Parathyroid adenoma (tissue), 2 donors: Measurements from ENCODE around the gene EXOC6.

Experiments used
- H2AFZ ChIP-seq: fragments of 300-600 bp; sonication (generic); one replicate; pipeline ENCODE4 v1.7.0; 2017; ENCODE audit warnings: antibody characterized with exemption, mild to moderate bottlenecking
- H3K27ac ChIP-seq: fragments of 300-600 bp; sonication (generic); one replicate; pipeline ENCODE4 v1.7.0; 2017
- H3K27me3 ChIP-seq: fragments of 300-600 bp; sonication (generic); one replicate; pipeline ENCODE4 v1.7.0; 2017; ENCODE audit warnings: low read length; ENCODE audit not compliant: control insufficient read depth, insufficient read depth
- H3K36me3 ChIP-seq: fragments of 300-600 bp; sonication (generic); one replicate; pipeline ENCODE4 v1.7.0; 2017; ENCODE audit warnings: low read length; ENCODE audit not compliant: control insufficient read depth, insufficient read depth
- H3K4me1 ChIP-seq: fragments of 300-600 bp; sonication (generic); one replicate; pipeline ENCODE4 v1.7.0; 2017; ENCODE audit warnings: control low read depth
- H3K4me2 ChIP-seq: fragments of 300-600 bp; sonication (generic); one replicate; pipeline ENCODE4 v1.7.0; 2017; ENCODE audit warnings: low read length
- H3K4me3 ChIP-seq: fragments of 300-600 bp; sonication (generic); one replicate; pipeline ENCODE4 v1.7.0; 2017; ENCODE audit warnings: low read depth, low read length
- H3K79me2 ChIP-seq: fragments of 300-600 bp; sonication (generic); one replicate; pipeline ENCODE4 v1.7.0; 2017; ENCODE audit warnings: control low read depth
- H3K9ac ChIP-seq: fragments of 300-600 bp; sonication (generic); one replicate; pipeline ENCODE4 v1.7.0; 2017; ENCODE audit warnings: mild to moderate bottlenecking
- H3K9me3 ChIP-seq: fragments of 300-600 bp; sonication (generic); one replicate; pipeline ENCODE4 v1.7.0; 2017; ENCODE audit warnings: low read length; ENCODE audit not compliant: control insufficient read depth
- TF ChIP-seq, protein P1 (sequence below): fragments of 300-600 bp; sonication (generic); IDR thresholded peaks from one replicate; pipeline ENCODE4 v1.7.0; 2017; ENCODE audit warnings: antibody characterized with exemption, mild to moderate bottlenecking
- donor health status: primary hyperparathyroidism.

EXOC6 gene

DNA sequence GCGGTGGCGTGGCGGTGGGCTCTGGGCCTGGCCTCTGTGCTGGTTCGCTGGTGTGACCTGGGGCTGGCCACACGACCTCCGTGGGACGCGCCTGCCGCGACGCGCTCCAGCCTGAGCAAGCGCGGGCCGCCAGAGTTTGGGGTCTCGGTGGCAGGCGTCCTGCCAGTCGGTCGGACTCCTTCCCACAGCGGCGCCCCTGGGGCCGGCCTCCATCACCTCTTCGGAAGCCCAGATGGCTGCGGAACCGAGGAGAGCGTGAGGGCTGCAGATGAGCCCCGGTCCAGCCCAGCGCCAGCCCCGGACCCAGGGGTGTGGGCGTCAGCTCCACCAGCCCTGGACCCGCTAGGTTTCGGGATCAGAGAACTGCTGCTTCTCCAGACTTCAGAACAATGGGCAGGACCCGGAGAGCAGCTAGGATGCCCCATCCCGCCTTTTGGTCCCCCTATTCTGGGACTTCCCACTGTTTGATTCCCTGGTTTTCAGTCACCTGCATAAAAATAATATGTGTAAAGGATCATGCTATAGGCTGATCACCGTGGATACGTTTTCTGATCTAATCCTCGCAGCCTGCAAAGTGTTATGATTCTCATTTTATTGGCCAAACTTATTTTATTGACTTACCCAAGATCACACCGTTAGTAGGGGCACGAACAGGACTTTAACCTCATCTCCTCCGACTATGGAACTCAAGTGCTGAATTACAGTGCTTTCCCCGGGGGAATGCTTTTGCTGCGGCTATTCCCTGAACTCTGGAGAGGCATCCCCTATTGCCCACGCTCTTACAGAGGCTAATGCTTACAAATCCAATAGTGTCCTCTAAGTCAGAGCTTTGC lies 215.0 kb downstream of the EXOC6 start:
- H3K4me1 ChIP-seq: no peaks in the 10 kb centered on the region
- H3K4me3 ChIP-seq: no peak overlapping the region

GRCh38 chr10:93063977-93064660 lies 215.8 kb downstream of the EXOC6 start:
- Histone ChIP-seq H3K27me3 (peaks cover 11% of the 10 kb centered on the region), H3K4me1 (no peaks in the 10 kb centered on the region), H3K27ac (no peak overlapping the region), H3K9me3 (no peaks in the 10 kb centered on the region), H3K36me3 (no peaks in the 10 kb centered on the region), H3K9ac (no peak overlapping the region), H3K4me3 (no peak overlapping the region), H3K79me2 (no peaks in the 10 kb centered on the region), H2AFZ (no peak overlapping the region), H3K4me2 (no peak overlapping the region)
- TF ChIP-seq, protein P1, sequence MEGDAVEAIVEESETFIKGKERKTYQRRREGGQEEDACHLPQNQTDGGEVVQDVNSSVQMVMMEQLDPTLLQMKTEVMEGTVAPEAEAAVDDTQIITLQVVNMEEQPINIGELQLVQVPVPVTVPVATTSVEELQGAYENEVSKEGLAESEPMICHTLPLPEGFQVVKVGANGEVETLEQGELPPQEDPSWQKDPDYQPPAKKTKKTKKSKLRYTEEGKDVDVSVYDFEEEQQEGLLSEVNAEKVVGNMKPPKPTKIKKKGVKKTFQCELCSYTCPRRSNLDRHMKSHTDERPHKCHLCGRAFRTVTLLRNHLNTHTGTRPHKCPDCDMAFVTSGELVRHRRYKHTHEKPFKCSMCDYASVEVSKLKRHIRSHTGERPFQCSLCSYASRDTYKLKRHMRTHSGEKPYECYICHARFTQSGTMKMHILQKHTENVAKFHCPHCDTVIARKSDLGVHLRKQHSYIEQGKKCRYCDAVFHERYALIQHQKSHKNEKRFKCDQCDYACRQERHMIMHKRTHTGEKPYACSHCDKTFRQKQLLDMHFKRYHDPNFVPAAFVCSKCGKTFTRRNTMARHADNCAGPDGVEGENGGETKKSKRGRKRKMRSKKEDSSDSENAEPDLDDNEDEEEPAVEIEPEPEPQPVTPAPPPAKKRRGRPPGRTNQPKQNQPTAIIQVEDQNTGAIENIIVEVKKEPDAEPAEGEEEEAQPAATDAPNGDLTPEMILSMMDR: no peak

More for the DNA sequence above, 215.0 kb downstream of the EXOC6 start:
- Histone ChIP-seq H3K79me2 (no peaks in the 10 kb centered on the region), H3K4me2 (no peak overlapping the region), H2AFZ (no peak overlapping the region), H3K27ac (no peak overlapping the region), H3K9ac (no peak overlapping the region), H3K36me3 (no peaks in the 10 kb centered on the region), H3K27me3 (peaks cover 11% of the 10 kb centered on the region), H3K9me3 (no peaks in the 10 kb centered on the region)
- TF ChIP-seq, protein P1: no peak

DNA sequence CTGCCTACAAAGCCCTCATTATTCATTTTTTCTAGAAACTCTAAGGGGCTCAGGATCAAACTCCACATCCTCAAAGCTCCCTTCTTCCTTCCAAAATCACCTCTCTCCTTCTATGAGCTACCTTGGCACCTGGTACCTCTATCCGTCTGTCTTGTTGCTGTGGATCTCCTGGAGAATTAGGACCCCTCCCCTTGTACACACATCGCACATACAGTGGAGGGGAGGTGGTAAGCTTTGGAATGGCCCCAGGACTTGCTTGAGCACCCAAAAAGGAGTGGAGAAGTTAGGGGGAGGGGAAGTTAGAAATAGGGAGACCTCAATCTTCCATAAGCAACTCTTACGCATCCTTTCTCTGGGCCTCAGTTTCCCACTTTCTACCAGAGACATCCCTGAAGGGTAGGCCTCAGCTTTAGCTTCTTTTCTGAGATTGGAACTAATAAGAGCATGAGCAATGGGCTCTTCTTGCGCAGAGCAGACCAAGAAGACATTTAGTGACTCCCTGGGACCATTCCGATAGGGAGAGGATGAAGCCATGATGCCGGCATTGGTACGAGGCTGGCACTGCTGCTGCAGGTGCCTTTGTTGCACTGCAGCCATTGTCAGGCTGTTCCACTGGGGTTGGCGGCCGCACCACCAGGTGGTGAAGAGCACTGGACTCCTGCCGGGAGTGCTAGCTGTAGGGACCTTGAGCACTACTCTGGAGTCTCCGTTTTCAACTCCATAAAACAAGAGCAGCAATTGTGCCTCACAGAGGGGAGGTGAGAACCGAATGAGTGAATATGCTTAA lies 216.7 kb downstream of the EXOC6 start:
- no peaks in the 10 kb centered on the region for H3K4me1 ChIP-seq
- H3K9ac ChIP-seq: no peak overlapping the region
- H3K4me2 ChIP-seq: no peak overlapping the region
- H3K36me3 ChIP-seq: no peaks in the 10 kb centered on the region
- H3K9me3 ChIP-seq: no peaks in the 10 kb centered on the region
- H3K79me2 ChIP-seq: no peaks in the 10 kb centered on the region
- TF ChIP-seq, protein P1: no peak
- H3K27me3 ChIP-seq: peaks cover 11% of the 10 kb centered on the region
- H3K27ac ChIP-seq: no peak overlapping the region
- H2AFZ ChIP-seq: no peak overlapping the region
- no peak overlapping the region for H3K4me3 ChIP-seq

- Histone ChIP-seq H2AFZ (no peak overlapping the region), H3K4me1 (no peaks in the 10 kb centered on the region), H3K27ac (no peak overlapping the region), H3K9me3 (no peaks in the 10 kb centered on the region), H3K79me2 (no peaks in the 10 kb centered on the region), H3K27me3 (peaks cover 6% of the 10 kb centered on the region), H3K36me3 (no peaks in the 10 kb centered on the region), H3K4me2 (no peak overlapping the region), H3K4me3 (no peak overlapping the region), H3K9ac (no peak overlapping the region)
- TF ChIP-seq, protein P1: no peak
Observed at GRCh38 chr10:93065675-93066543, 217.6 kb downstream of the EXOC6 start.
